HG02642 (cell line): ENCODE results near the gene THRB.

Source experiments
- ATAC-seq: cut with Tn5 transposase; IDR thresholded peaks from one replicate; pipeline ENCODE4 v1.9.1; 2021; ENCODE audit warnings: mild to moderate bottlenecking; ENCODE audit not compliant: unreplicated experiment, poor library complexity

The THRB gene

DNA sequence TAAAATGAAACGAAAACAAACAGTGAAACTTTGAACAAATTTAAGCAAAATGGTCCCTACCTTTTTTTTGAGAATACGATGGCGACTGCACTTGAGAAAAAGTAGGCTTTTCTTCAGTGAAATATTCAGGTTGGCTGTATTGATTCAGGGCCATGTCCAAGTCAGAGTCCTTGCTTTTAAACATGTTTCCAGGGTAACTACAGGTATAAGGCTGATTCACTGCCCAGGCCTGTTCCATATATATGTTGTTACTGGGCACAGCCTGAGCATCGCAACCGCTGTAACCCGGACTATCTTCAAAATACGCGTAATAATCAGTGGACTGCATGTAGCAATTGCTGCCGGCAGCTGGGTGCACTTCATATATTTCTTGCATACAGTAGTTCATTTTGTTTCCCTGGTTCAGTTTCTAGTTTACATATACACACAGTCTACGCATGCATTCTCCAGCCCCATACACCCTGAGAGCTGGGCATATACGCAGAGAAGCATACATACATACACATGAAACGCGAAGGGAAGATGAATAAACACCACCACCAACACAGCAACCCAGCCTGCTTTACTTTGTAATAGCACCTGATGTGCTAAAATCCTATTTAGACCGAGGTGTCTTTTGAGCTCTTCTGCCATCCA is 329.6 kb downstream of the THRB start:
- ATAC-seq = no peak

DNA sequence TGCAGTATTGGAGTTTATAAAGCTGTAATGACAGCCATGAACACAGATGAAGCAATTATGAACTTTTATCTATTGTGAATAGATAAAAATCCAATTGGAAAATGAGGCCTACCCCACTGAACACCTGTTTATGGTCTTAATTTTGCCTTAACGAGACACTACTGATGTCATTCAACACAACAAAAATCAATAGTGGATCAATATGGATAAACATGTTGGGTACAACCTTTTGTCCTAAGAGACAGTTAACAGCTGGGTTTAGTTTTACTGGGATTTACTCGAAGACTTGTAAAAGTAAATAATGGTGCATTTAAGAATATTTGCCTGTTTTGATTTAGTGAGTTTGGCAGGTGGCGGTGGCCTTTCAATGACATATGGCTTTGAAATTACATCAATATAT is 331.7 kb downstream of the THRB start:
- no peak for ATAC-seq

DNA sequence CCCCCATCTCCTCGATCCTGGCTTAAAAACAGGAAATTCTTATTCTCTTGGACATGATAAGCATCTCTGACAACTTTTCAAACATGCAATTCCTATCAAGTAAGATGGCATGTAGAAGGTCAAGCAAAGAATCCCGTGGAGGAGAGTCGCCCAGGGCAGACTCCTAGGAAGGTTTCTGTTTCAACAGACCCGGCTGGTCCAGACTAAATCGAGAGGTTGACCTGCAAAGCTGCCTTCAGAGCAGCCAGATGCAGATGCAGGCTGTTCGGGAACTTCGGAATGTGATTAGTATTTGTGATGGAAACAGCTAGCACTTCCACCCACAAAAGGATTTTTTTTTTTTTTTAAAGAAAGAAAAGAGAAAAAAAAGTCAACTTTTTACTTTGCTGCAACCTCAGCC is 332.8 kb downstream of the THRB start:
- ATAC-seq = no peak

- ATAC-seq = no peak
Measured at GRCh38 chr3:24160424-24161095, 334.1 kb downstream of the THRB start.

- ATAC-seq = no peak
Measured at GRCh38 chr3:24158761-24159454, 335.7 kb downstream of the THRB start.

DNA sequence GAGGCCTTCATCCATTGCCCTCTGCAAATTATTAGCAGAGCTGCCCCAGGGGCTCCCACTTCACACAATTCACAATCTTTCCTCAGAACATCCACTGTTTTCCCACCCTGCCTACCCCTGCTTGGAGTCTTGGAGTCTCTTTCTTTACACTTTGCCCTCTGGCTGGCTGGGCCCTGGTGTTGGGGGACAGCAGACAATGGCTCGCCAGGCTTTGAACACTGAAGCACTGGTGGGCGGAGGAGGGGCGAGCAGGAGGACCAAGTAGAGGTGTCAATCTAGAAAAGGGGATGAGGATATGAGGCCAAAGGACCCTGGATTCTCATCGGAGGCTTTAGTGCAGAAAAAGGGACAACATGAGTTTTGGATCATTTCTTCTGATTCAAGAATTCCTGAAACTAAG is 337.5 kb downstream of the THRB start:
- ATAC-seq = no peak

GRCh38 chr3:24156466-24156865 is 338.2 kb downstream of the THRB start:
- no peak for ATAC-seq

DNA sequence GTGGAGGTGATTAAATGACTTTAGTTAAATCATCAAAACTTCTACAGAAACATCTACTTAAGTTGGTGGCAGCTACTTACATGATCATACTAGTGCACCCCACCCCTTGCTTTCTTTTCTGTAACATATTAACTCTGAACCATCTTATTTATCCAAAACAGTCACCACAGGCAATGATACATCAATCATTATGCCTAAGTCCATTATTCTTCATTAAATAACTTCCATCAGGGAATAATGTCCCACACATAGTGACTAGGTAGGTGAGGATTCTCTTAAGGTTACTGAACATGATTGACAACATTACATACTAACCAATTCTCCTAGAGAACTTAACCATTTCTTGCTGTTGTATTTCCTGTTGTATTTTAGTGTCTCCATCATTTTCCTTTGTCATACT is 339.4 kb downstream of the THRB start:
- ATAC-seq = no peak

DNA sequence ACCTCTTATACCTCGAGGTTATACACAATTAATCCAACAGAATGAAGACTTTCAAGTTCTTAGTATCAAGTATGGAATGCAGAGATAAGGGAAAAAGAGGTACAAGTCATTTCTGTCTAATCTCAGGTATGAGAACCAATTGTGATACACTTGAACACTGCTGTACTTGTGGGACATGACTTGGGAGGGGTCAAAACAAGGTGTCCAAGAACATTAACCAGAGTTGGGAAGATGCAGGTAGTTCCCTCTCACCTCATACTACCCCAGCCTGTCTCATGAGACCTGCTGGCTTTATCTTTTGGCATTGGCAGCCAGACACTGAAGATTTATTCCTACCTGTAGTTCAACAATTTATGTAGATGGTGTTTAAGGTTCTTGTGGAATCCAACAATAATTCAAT is 339.9 kb downstream of the THRB start:
- peak; percentile 4 for ATAC-seq

DNA sequence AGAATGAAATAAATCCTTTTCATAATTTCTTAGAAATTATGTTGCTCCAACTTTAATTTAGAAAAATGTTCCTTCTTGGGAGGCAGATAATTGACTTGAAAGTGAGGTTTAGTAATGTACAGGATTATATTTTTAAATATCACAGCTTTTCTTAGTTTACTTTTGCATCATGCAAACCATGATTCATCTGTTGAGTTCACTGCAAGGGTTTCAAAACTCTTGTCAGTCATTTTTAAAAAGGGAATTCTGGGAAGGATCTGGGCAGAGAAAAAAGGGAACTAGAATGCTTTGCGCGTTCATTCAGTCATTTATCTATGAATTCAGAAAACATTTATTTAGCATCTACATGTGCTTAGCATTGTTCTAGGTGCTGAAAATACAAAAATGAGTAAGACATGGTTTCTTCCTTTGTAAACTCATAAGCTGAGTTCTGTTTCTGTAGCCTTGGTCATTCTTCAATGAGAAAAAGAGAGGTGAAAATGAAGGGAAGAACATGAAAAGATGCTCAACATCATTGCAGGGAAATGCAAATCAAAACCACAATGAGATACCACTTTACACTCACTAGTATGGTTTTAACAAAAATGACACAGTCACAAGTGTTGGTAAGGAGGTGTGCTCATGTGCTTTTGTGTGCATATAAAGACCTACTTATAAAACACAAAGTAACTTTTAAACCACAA is 340.5 kb downstream of the THRB start:
- peak; percentile 82 for ATAC-seq

DNA sequence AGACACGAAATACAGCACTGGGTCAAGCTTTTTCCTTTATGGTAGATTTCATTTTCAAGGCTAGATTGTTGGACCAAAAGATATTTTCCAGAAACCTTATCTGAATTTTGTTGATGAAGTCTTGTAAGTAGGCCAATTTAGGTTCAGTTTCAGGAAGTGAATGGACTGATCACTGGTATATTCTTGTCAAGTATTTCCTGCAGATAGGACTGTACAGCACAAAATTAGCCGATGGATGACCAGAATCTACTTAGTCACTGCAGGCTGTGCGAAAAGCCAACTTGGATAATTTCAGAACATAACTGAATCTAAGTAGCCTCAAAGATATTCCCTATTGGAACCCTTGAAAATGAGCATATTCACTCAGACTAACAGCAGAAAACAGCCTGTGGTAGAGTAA is 343.1 kb downstream of the THRB start:
- ATAC-seq = no peak

GRCh38 chr3:24149032-24149431 is 345.6 kb downstream of the THRB start:
- ATAC-seq = no peak

- ATAC-seq = no peak
Measured at GRCh38 chr3:24145981-24146822, 348.4 kb downstream of the THRB start.

- no peak for ATAC-seq
Measured at GRCh38 chr3:24145481-24145880, 349.2 kb downstream of the THRB start.

- no peak for ATAC-seq
Measured at GRCh38 chr3:24142127-24142526, 352.5 kb downstream of the THRB start.

DNA sequence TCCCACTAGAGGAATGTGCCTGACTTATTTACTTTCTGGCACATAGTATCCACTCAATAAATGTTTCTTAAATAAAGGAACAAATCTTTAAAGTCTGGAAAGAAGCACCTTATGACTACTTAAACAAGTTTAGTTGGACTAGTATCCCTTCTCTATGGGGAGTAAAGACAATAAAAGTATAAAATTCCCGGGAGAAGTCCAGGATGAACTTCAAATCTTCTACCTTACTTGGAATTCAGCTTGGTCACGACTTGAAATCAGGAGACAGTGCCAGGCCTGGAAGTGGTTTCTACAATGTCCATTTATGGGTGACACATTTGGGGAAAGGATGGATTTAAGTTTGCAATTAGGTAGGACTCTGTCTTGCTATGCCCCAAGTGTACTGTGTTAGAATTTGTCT is 353.1 kb downstream of the THRB start:
- no peak for ATAC-seq

- no peak for ATAC-seq
Measured at GRCh38 chr3:24139463-24140412, 354.9 kb downstream of the THRB start.

- no peak for ATAC-seq
Measured at GRCh38 chr3:24138876-24139256, 355.8 kb downstream of the THRB start.
